Upper lobe of left lung (tissue), 6 donors: Measurements from ENCODE around the gene NOL11. TPM values are rescaled to one million over a fixed set of nuclear protein-coding genes. Genes with fewer than 3 reads are reported as not detected.
A peak's percentile ranks its signal among the peaks of the same experiment; 100 is the strongest.
"Not testable (repeated sequence)": the region's sequence is repeated elsewhere in the genome, so short reads cannot be mapped to it uniquely, and the experiment has no call there.

Experiments used
- ATAC-seq, 2 donors: fragments of 200-7000 bp; cut with Tn5 transposase; one replicate each; pipeline ENCODE4 v1.9.1; 2022; ENCODE audit warnings: mild to moderate bottlenecking in 2 of 2, moderate library complexity in 2 of 2; ENCODE audit not compliant: low FRiP score in 2 of 2
- DNase-seq, 2 donors: peaks; one replicate each; pipeline ENCODE4 v3.0.0-alpha.2; 2019 to 2020
- H3K27ac ChIP-seq, 4 donors: fragments of 200-600 bp; sonication (generic); one replicate each; pipeline ENCODE4 v1.5.1; 2016 to 2019
- H3K27me3 ChIP-seq, 4 donors: fragments of 200-600 bp; sonication (generic); one replicate each; pipeline ENCODE4 v1.5.1; 2017 to 2019
- H3K36me3 ChIP-seq, 4 donors: fragments of 200-600 bp; sonication (generic); one replicate each; pipeline ENCODE4 v1.5.1; 2016 to 2019
- H3K4me1 ChIP-seq, 4 donors: fragments of 200-600 bp; sonication (generic); one replicate each; pipeline ENCODE4 v1.5.1; 2018 to 2019
- H3K4me3 ChIP-seq, 4 donors: fragments of 200-600 bp; sonication (generic); one replicate each; pipeline ENCODE4 v1.5.1; 2017 to 2019; ENCODE audit warnings: mild to moderate bottlenecking in 2 of 4, moderate library complexity in 1 of 4
- H3K9me3 ChIP-seq, 4 donors: fragments of 200-600 bp; sonication (generic); one replicate each; pipeline ENCODE4 v1.5.1; 2018 to 2019
- EP300 ChIP-seq, 4 donors: sonication (generic); formaldehyde crosslinking; IDR thresholded peaks; one replicate each; pipeline ENCODE4 v1.5.1; 2017; ENCODE audit warnings: antibody characterized with exemption in 4 of 4, control low read depth in 2 of 4
- POLR2A ChIP-seq, 4 donors: fragments of 450-650 bp; IDR thresholded peaks; one replicate each; pipeline ENCODE4 v1.5.1; 2016 to 2017; ENCODE audit warnings: antibody characterized with exemption in 4 of 4, mild to moderate bottlenecking in 2 of 4
- POLR2AphosphoS5 ChIP-seq, 2 donors: sonication (generic); formaldehyde crosslinking; IDR thresholded peaks; one replicate each; pipeline ENCODE4 v1.5.1; 2017; ENCODE audit warnings: antibody characterized with exemption in 2 of 2
- WGBS, 2 donors: methylation state at CpG; one replicate each; pipeline ENCODE4 v1.1.5; 2017 to 2018; 5-methylcytosine and 5-hydroxymethylcytosine counted together
- total RNA-seq, 6 donors: library from RNA; depleted of rRNA in 4 of 6; stranded (reverse); fragments of >200 nt in 4 of 6; gene quantifications; one replicate each; pipeline versions ENCODE4 v1.1.0 to v1.2.1, GENCODE V29; 2016 to 2021
- TF ChIP-seq, protein P1 (sequence below), 6 experiments: fragments of 450-650 bp in 4 of 6; fragments of 200-600 bp in 2 of 6; sonication (generic) in 2 of 6; IDR thresholded peaks; one replicate each; pipeline ENCODE4 v1.5.1; 2016 to 2019; ENCODE audit warnings: antibody characterized with exemption in 6 of 6
- donor health status: DM: no; HTN: no; CAD: no; lungs with moderate emphysema.
- donor health status: DM: no; HTN: yes; CAD: no; lungs with severe emphysema.

Gene NOL11
- total RNA-seq, 6 donors from 2014 or later = 7.4 to 39.8 (median 26.6) TPM

- no peaks in the 10 kb centered on the region for H3K9me3 ChIP-seq
- H3K36me3 ChIP-seq = peaks cover 15 to 35% (median 22%) of the 10 kb centered on the region in 4 donors
- WGBS, 2 donors = 0 to 1% methylated on average over 16 of the region's 16 CpGs
- peak overlapping the region; percentile 88 to 92 (median 88) for H3K27ac ChIP-seq
- no peak for DNase-seq
- H3K27me3 ChIP-seq = no peaks in the 10 kb centered on the region
- peak in 1 of 2 donors; percentile 44 for ATAC-seq
- TF ChIP-seq, protein P1, sequence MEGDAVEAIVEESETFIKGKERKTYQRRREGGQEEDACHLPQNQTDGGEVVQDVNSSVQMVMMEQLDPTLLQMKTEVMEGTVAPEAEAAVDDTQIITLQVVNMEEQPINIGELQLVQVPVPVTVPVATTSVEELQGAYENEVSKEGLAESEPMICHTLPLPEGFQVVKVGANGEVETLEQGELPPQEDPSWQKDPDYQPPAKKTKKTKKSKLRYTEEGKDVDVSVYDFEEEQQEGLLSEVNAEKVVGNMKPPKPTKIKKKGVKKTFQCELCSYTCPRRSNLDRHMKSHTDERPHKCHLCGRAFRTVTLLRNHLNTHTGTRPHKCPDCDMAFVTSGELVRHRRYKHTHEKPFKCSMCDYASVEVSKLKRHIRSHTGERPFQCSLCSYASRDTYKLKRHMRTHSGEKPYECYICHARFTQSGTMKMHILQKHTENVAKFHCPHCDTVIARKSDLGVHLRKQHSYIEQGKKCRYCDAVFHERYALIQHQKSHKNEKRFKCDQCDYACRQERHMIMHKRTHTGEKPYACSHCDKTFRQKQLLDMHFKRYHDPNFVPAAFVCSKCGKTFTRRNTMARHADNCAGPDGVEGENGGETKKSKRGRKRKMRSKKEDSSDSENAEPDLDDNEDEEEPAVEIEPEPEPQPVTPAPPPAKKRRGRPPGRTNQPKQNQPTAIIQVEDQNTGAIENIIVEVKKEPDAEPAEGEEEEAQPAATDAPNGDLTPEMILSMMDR (IDR thresholded peaks at IDR 0.05) = no peak
- TF ChIP-seq EP300 (IDR thresholded peaks at IDR 0.05) = no peak
- no peak for TF ChIP-seq POLR2A (IDR thresholded peaks at IDR 0.05)
- TF ChIP-seq POLR2AphosphoS5 (IDR thresholded peaks at IDR 0.05) = no peak
- peaks cover 13 to 22% (median 14%) of the 10 kb centered on the region in 4 donors for H3K4me1 ChIP-seq
- H3K4me3 ChIP-seq = peak overlapping the region; percentile 65 to 86 (median 77)
Measured at GRCh38 chr17:67718325-67718941, 697 bp downstream of the NOL11 start.

- 85 to 87% methylated on average over 4 of the region's 4 CpGs for WGBS, 2 donors
- TF ChIP-seq POLR2AphosphoS5 (IDR thresholded peaks at IDR 0.05) = no peak
- TF ChIP-seq POLR2A (IDR thresholded peaks at IDR 0.05) = no peak
- TF ChIP-seq, protein P1 (IDR thresholded peaks at IDR 0.05) = no peak
- TF ChIP-seq EP300 (IDR thresholded peaks at IDR 0.05) = no peak
Measured at GRCh38 chr17:67725373-67725791, 7.6 kb downstream of the NOL11 start.

GRCh38 chr17:67725807-67726206 lies 8.1 kb downstream of the NOL11 start:
- WGBS, 2 donors = 88 to 96% methylated on average over 4 of the region's 4 CpGs
- Histone ChIP-seq H3K36me3 (peaks cover 43 to 97% (median 77%) of the 10 kb centered on the region in 4 donors), H3K4me1 (no peaks in the 10 kb centered on the region)

More at GRCh38 chr17:67725373-67725791, 7.6 kb downstream of the NOL11 start:
- H3K4me3 ChIP-seq = no peak overlapping the region
- H3K4me1 ChIP-seq = no peaks in the 10 kb centered on the region
- H3K36me3 ChIP-seq = peaks cover 47 to 97% (median 77%) of the 10 kb centered on the region in 4 donors
- no peak overlapping the region for H3K27ac ChIP-seq
- DNase-seq (no peak), ATAC-seq (no peak)
- no peaks in the 10 kb centered on the region for H3K27me3 ChIP-seq
- no peaks in the 10 kb centered on the region for H3K9me3 ChIP-seq

GRCh38 chr17:67727152-67728039 lies 9.7 kb downstream of the NOL11 start:
- H3K27ac ChIP-seq, DNase-seq, H3K4me1 ChIP-seq, ATAC-seq, H3K27me3 ChIP-seq, H3K9me3 ChIP-seq, H3K4me3 ChIP-seq: not testable (repeated sequence)
- H3K36me3 ChIP-seq = peaks cover 32 to 94% (median 72%) of the 10 kb centered on the region in 4 donors
- WGBS, 2 donors = 96 to 97% methylated on average over 15 of the region's 15 CpGs

More at GRCh38 chr17:67725807-67726206, 8.1 kb downstream of the NOL11 start:
- H3K4me3 ChIP-seq = no peak overlapping the region
- H3K27ac ChIP-seq = no peak overlapping the region
- no peak for ATAC-seq
- TF ChIP-seq POLR2A (IDR thresholded peaks at IDR 0.05) (no peak), POLR2AphosphoS5 (IDR thresholded peaks at IDR 0.05) (no peak), EP300 (IDR thresholded peaks at IDR 0.05) (no peak)
- TF ChIP-seq, protein P1 (IDR thresholded peaks at IDR 0.05) = no peak
- H3K9me3 ChIP-seq = no peaks in the 10 kb centered on the region
- no peaks in the 10 kb centered on the region for H3K27me3 ChIP-seq
- DNase-seq = no peak

DNA sequence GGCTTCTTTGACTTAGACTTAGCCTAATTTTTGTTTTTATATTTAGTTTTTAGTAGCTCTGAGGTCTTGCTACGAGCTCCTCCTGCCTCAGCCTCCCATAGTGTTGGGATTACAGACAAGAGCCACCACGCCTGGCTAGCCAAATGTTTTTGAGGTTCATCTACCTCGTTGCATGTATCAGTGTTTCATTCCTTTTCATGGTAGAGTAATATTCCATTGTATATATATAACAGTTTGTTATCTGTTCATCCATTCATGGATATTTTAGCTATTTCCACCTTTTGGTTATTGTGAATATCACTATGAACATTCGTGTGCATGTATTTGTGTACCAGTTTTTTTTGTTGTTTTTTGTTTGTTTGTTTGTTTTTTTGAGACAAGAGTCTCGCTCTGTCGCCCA lies 12.2 kb downstream of the NOL11 start:
- peaks cover 23 to 94% (median 67%) of the 10 kb centered on the region in 4 donors for H3K36me3 ChIP-seq

More for the DNA sequence above, 12.2 kb downstream of the NOL11 start:
- 90 to 98% methylated on average over 6 of the region's 6 CpGs for WGBS, 2 donors
- H3K9me3 ChIP-seq = no peaks in the 10 kb centered on the region
- H3K27ac ChIP-seq = no peak overlapping the region
- DNase-seq = no peak
- TF ChIP-seq, protein P1 (IDR thresholded peaks at IDR 0.05) = no peak
- no peak for TF ChIP-seq POLR2AphosphoS5 (IDR thresholded peaks at IDR 0.05)
- TF ChIP-seq EP300 (IDR thresholded peaks at IDR 0.05) = no peak
- no peak for TF ChIP-seq POLR2A (IDR thresholded peaks at IDR 0.05)
- H3K27me3 ChIP-seq = no peaks in the 10 kb centered on the region
- ATAC-seq = no peak
- H3K4me3 ChIP-seq = no peak overlapping the region
- no peaks in the 10 kb centered on the region for H3K4me1 ChIP-seq
